Activated CD4-positive, alpha-beta T cell treated with anti-CD3 and anti-CD28 coated beads, Interleukin-2, amount 50 U/mL, for 16 hours (primary cell): ENCODE results near the gene ZNF552.

Experiments
- DNase-seq: peaks from one replicate; pipeline ENCODE4 v3.0.0-alpha.2; 2020

Gene ZNF552

DNA sequence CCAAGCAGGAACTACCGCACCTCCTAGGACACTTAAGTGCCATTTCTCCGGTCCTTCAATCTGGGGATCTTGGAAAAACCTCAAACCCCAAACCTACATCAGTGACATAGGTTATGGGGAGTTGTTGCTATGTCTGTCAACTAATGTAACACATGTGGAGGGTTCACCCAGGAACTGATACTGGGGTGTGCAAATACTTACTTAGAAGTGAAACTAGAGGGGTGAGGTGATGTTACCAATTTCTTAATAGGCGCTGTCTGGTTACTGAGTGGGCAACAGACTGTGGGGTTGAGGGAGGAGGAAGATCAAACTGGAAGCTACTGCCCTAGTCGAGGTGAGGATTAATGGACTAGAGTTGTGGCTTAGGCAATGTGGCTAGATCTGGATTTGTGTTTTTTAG lies 43.3 kb downstream of the ZNF552 start:
- DNase-seq = no peak

DNA sequence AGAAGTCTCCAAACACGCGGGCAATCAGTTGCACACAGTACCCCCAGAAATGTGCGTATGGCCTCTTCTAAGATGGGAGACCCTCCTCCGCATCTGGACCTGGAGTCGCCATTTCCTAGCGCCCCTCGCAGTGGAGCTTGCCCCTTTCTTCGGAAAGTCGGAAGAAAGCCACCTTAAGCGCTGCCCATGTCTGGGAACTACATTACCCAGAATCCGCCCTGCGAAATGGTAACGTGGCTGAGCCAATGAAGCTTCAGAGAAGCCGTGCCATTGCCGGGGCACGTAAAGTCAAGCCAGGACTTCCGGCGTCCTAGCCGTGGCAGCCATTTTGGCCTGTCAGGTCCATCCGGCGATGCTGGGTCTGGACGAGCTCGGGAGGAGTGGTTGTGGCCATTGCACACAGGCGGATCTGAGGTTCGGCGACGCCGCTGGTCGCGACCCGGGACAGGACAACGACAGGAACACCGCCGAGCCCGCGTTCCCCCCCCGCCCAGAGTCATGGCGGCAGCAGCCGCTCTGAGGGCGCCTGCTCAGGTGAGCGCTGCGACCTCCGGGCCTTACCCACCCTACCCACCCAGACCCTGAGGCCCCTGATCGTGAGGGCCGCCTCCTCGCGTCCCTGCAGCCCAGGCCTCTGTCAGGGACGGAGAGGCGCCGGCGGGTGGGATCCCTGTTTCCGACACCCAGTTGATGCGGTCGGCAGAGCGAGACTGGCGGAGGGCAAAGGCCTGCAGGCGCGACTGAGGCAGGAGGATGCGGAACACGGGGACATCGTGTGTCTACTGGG lies 45.2 kb downstream of the ZNF552 start, which contains the start of gene ZNF586:
Gene ZNF586 (plus strand): TSS at position 332 of the 787 bp plus-strand sequence. CDS start 167 bp downstream, at position 499.
- peak; percentile 94 for DNase-seq

DNA sequence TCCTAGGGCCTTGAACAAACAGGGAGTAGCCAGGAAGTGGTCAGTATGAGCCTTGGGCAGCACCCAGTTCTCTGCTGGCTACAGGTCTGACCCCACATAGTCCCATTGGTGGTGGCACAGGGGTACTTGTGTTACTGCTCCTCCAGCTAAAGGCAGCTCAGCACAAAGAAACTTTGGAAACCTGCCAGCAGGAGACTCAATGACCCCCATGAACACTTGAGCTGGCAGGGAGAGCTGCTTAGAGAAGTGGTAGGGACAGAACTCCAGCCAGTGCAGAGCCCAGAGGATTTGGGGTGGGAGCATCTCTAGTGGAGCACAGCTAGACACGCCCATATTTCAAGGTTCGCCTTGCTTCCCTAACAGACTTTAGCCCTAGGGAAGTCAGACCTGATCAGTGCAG lies 55.6 kb downstream of the ZNF552 start:
- DNase-seq = no peak

DNA sequence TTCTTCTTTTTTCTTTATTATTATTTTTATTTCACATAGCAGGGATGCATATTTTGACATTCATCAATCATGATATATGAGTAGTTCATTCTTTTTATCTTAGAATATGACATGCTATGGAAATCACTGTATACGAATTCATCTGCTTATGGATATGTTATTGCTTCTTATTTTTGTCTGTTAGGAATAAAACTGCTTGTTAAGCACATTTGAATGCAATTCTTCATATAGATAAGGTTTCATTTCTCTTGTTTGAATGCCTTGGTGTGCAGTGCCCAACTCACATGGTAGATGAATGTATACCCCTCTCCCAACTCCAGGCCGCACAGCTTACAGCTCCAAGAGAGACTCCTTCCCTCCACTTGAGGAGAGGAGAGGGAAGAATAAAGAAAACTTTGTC lies 56.8 kb downstream of the ZNF552 start:
- DNase-seq = no peak
